SK-MEL-5 (cell line): ENCODE data around the gene INVS. TPM values are rescaled to one million over a fixed set of nuclear protein-coding genes. Genes with fewer than 3 reads are reported as not detected.
"Not testable (repeated sequence)": the region's sequence is repeated elsewhere in the genome, so short reads cannot be mapped to it uniquely, and the experiment has no call there.

Experiments
- DNase-seq: peaks from one replicate; pipeline ENCODE4 v3.0.0-alpha.2; 2016; ENCODE audit warnings: low read depth, low spot score
- in situ Hi-C: cut with HindIII; loops from 2 replicates; pipeline ENCODE4 v1.10.0; 2016; ENCODE audit warnings: low sequenced_read_pairs, high pct_unique_total_duplicates, low pct_unique_long_range_greater_than_20kb
- total RNA-seq: library from RNA; depleted of rRNA; stranded (reverse); fragments of >200 nt; shearing (Covaris generic); gene quantifications from 2 replicates; pipeline ENCODE4 v1.2.3, GENCODE V29; 2014

The INVS gene
- total RNA-seq, 1 experiment from 2014 or later = 34.4 TPM

DNA sequence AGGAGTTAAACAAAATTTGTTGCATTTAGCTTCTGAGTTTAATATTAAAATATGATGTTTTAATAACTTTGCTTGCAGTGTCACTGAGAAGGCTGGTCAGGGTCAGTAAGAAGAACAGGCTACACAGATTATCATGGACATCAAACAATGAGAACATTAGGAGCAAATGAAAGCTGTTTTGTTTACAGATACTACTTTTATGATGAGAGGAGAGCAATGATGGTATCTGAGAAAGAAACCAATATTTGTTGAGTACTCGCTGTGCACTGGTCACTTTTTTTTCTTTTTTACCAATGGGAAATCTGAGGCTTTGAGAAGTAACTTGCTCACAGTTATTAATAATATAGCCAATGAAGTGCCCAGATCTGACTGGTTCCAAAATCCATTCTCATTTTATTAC lies 109.6 kb downstream of the INVS start:
- DNase-seq = no peak
- in situ Hi-C loops = no loop called here

DNA sequence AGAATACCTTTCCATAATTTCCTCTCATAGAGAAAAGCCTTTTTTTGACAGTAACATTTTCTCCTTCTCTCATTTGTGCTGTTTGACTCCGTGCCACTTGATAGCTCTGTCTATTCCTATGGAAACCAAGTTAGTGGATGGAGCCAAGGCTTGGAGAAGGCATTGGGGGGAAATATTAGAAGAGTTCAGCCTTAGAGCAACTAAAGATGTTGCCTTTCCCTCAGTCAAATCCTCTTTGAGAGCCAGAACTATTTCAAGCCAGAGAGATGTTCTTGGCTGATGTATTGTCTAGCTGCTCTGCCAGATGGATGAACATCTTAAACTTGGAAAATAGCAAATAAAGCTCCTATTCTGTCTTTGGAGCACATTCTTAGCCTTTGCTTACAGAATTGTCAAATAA lies 112.4 kb downstream of the INVS start:
- in situ Hi-C loops = no loop called here
- no peak for DNase-seq

DNA sequence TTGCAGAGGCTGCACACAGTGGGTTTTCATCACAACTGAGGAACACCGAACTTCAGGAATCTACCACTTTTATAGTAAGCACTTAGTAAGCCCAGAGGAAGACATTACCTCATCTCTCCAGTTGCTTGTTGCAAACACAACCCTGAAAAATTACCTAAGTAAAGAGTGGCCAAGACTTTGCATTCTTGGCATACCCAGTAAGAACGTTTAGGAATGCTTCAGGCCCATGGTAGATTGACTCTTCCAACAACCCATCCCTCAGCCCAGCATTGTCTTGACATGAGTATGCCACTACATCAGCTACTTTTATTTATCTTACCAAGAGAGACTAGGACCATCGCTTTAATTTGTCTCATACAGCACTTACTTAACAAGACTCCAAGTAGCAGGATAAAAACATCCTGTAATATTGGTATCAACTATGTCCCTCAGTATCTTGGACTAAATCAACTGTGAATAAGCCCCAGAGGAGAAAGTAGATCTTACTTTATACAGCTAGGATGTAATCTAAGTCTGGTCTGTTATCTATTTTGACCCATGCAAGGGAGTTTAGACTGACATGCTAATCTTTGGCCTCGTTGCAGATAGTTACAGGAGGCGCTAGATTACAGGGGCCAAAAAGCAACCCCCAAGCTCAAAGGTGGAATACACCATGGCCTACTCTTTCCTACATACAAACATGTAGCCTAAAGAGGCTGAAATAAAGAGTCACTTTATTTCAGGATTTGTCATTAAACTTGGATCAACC lies 114.9 kb downstream of the INVS start:
- in situ Hi-C loops = no loop called here
- no peak for DNase-seq

DNA sequence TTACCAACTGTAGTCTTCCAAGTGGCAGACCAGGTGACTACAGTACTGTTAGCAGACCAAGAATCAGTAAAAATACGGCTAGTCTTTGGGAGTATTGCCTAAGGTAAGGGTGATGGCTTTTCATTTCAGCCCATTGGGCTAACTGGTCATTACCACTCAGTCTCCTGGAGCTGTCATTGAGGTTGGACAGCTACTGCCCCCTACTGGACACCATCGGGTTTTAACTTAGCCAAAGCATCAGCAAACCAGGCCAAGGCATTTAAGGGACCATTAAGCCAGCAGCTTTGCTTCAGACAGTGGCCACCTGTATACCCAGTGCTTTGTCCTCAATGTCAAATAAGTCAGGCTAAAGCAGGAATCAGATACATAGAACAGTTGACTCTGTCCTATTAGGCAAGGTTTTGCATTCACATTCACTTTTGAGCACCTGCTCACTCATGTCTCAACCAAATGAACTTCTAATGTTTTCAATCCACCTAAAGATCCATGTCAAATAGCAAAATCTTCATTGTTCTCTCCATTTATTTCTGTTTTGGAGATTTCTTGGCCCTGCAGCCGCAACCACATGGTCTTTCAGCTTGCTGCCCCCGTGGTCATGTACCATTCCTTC lies 117.2 kb downstream of the INVS start:
- peak; percentile 87 for DNase-seq
- in situ Hi-C loops = no loop called here

DNA sequence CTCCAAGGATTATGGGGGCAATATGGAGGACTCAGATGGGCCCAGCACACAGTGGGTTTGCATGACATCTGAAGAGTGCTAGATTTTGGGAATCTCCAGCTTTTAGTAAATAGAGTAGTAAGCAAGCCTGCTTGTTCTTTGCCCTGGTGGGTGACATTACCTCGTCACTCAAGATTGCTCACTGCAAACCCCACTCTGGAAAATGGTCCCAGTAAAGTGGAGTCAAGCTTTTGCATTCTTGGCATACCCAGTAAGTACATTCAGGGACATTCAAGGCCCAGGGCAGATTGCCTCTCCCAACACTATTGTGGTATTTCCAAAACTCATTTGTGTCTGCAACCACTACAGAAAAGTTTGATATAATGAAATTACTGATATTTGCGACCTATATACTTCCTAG lies 118.5 kb downstream of the INVS start:
- DNase-seq = no peak
- in situ Hi-C loops = no loop called here

DNA sequence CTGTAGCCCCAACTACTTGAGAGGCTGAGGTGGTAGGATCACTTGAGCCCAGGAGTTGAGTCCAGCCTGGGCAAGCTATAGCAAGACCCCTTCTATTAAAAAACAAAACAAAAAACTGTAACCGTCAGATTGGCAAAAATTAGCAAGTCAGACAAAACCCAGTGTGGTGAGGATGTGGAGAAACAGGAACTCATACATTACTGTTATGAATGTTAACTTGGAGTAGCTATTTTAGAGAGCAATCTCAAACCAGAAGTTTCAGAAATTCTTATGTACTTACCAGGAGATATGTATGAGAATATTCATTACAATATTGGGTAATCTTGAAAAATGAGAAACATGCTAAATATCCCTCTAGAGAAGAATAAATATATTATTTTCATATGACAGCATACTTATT lies 120.3 kb downstream of the INVS start:
- in situ Hi-C loops = no loop called here
- no peak for DNase-seq

DNA sequence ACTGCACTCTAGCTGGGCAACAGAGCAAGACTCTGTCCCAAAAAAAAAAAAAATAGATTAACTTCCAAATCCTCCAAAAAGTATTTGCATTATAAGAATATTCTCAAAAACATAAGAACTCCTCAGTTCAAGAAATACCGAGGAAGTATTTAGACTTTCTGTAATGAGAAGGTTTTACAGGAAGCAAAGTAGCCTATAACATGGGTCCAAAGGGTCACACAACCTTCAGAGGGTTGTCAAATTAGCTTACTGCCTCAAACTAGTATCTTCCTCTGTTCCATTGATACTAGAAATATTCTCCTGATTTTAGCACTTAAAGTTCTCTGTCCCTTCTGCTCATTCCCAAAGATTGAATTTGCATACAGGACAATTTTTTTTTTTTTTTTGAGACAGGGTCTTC lies 121.9 kb downstream of the INVS start:
- no peak for DNase-seq
- in situ Hi-C loops = no loop called here

DNA sequence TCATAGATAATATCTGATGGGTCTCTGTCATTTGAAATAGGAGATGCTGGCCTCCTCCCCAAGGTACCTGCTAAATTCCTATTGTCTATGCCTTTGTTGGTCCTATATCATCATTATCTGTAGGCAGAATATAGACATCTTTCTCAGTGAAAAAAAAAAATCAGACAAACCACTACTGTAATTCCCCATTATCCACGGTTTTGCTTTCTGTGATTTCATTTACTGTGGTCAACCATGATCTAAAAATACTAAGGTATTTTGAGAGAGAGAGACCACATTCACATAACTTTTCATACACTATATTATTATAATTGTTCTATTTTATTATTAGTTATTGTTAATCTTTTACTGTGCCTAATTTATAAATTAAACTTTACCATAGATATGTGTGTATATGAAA lies 122.5 kb downstream of the INVS start:
- in situ Hi-C loops = no loop called here
- DNase-seq = no peak

DNA sequence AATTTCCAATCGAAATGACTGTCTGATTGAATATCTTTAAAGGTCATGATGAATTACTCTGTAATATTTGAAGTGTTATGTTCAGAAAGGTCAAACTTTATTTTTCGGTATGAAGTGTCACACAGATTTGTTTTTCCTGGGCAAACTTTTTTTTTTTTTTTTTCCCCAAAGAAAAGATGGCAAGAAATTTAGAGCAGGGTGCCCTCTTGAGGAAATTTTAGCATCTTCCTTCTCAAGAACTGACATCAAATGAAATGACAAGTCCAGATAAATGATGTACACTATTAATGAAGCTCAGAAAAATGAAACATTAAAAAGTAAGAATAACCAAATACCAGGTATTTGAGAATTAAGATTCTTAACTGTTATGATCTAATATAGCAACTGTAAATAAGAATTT lies 123.6 kb downstream of the INVS start:
- in situ Hi-C loops = no loop called here
- peak; percentile 72 for DNase-seq

DNA sequence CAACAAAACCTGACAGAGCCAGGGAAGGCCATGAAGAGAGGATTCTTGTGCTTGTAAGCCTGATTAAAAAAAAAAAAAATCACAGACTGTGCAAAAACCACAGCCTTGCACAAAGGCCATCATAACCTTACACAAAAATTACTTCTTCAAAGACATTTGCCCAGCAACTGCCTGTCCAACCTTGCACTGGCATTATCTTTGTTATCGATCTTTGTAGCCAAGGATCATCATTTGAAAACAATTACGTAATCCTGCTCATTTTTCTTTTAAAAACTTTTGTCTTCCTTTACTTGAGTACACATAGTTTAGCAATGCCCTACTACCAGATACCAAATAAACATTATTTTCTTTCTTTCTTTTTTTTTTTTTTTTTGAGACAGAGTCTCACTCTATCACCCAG lies 128.6 kb downstream of the INVS start:
- in situ Hi-C loops = no loop called here
- no peak for DNase-seq

DNA sequence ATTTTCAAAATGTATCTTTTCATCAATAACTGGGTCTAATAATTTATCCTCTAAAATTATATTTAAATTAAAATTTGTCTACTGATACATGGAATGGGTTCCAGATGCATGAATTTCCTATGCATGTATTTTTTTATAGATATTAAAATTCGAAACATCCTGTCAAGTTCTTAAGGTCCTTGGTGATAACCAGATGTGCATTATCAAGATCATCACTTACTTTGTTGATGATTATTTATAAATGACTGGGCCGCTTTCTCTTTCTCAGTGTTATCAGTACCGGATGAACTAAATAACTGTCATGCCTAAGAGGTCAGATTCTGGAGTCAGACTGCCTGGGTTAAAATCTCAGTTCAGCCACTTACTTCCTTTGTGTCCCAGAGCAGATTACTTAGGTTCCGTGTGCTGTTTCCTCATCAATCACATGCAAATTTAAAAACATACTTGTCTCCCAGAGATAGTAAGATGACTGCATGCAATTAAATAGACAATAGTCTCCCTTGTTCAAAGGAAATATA lies 129.4 kb downstream of the INVS start:
- DNase-seq = peak; percentile 38
- in situ Hi-C loops = no loop called here

DNA sequence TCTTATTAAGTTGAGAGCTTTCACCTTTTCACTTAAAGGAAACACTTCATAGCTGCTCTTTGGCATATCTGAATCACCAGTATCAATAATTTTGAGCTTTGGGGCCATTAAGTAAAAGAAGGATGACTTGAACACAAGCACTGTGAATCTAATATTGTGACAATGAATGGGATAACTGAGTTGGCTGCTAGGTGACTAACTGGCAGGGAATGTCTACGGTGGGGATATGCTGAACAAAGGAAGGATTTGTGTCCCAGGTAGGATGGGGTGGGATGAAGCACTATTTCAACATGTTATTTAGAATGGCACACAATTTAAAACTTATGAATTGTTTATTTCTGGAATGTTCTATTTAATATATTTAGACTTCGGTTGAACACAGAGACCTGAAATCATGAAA lies 130.1 kb downstream of the INVS start:
- in situ Hi-C loops = no loop called here
- peak; percentile 24 for DNase-seq

DNA sequence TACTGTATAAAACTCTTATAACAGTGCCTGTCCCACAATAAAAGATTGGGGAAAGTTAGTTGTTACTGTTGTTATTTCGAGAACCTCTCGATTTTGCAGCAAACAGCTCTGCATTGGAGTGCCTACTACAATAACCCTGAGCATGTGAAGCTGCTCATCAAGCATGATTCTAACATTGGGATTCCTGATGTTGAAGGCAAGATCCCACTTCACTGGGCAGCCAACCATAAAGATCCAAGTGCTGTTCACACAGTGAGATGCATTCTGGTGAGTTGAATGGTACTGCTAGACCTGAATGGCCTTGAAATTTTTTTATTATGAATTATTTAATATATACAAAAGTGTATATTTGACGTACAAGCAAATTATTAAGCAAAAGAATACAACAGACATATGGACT lies 130.5 kb downstream of the INVS start:
- in situ Hi-C loops = no loop called here
- DNase-seq = no peak

DNA sequence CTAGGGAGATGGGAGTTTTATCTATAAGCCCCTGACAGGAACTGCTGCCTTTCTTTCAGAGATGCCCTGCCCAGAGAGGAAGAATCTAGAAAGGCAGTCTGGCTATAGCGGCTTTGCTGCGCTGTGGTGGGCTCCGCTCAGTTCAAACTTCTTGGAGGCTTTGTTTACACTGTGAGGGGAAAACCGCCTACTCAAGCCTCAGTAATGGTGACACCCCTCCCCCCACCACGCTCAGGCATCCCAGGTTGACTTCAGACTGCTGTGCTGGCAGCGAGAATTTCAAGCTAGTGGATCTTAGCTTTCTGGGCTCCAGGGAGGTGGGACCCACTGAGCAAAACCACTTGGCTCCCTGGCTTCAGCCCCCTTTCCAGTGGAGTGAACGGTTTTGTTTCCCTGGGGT lies 137.9 kb downstream of the INVS start:
- DNase-seq, in situ Hi-C loops: not testable (repeated sequence)

DNA sequence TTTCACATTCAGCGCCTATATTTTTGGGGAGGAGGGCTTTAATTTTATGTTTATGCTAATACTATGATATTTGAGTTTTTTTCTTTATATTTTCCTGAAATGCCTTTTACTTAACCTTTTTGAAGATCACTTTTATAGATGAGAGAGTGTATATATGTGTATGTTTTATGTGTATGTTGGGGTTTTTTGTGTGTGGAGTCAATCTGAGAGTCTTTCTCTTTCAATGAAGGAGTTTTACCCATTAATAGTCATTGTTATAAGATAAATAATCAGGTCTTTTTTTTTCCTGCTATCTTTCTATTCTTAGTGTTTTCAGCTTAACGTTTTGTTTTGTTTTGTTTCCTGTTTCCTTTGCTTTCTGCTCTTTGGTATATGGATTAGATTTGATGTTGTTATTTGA lies 141.5 kb downstream of the INVS start:
- DNase-seq = no peak
- in situ Hi-C loops = no loop called here

DNA sequence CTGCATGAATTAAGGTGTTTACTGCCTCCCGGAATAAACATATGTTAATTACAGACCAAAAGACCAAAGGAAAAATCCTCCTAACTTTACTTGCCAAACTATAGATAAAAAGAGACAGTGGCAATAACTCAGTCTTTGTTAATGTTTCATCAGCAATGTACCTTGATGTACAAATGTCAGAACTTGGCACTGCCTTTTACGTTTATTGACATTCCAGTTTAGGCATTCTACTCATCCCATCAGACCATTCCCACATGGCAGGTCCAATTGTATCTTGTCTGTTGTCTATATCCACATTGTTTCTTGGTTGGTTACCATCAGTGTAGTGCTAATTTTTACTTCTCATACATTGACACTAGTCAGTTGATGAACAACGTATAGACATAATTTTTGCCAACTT lies 168.2 kb downstream of the INVS start:
- in situ Hi-C loops = no loop called here
- no peak for DNase-seq

DNA sequence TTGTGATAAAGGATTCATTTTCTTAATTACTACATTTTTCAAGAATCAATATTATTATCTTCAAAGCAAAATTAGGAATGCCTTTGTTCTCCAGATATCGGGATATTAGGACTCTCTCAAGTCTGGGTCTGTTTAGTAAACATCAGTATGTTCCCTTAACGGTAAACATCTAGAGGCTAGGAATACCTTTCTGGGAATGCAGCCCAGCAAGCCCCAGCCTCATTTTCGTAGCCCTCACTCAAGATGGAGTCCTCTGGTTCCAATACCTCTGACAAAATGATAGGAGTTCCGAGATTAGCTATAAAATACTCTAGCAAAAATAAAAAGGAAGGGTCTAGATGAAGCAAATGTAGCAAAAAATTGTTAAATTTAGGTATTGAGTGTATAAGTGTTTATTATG lies 169.2 kb downstream of the INVS start:
- in situ Hi-C loops = no loop called here

DNA sequence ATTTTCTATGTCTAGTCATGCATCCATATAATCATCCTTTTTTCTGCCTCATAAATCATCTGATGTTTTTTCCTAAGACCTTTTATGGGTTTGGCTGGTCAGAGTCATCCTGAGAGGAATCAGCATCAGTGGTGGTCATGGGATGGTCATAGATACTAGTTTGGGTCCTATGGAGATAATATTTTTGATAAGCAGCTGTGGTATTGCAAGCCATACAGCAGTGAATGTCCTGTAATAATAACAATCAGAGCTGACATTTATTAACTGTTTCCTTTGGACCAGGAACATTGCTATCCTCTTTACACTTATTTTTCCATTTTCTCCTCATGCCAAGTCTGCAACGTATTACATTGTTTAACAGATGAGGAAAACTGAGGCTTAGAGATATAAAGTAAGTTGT lies 170.6 kb downstream of the INVS start:
- in situ Hi-C loops = no loop called here

More for the DNA sequence above, 169.2 kb downstream of the INVS start:
- no peak for DNase-seq

More for the DNA sequence above, 170.6 kb downstream of the INVS start:
- DNase-seq = peak; percentile 15
